SK-N-SH treated with all-trans-retinoic acid at 6 μM for 48 hours (cell line): Measurements from ENCODE around the gene RASGRF2.

ENCODE experiments used
- ATAC-seq: fragments of 200-7000 bp; cut with Tn5 transposase; 3 replicates; pipeline ENCODE4 v1.9.1; 2020; ENCODE audit warnings: mild to moderate bottlenecking, moderate library complexity
- ARNTL ChIP-seq: fragments of 450-650 bp; formaldehyde crosslinking; IDR thresholded peaks from 2 replicates; pipeline ENCODE4 v1.5.0; 2020; ENCODE audit warnings: low read depth, mild to moderate bottlenecking, moderate library complexity, borderline replicate concordance
- BACH2 ChIP-seq: fragments of 250-450 bp; sonication (Bioruptor Pico); IDR thresholded peaks from 2 replicates; pipeline ENCODE4 v1.9.0; 2021; ENCODE audit warnings: mild to moderate bottlenecking, borderline replicate concordance
- CSDC2 ChIP-seq: fragments of 250-450 bp; sonication (Bioruptor Pico); IDR thresholded peaks from 2 replicates; pipeline ENCODE4 v1.5.0; 2020; ENCODE audit warnings: mild to moderate bottlenecking, moderate library complexity
- CSRNP3 ChIP-seq: fragments of 250-450 bp; sonication (Bioruptor Pico); IDR thresholded peaks from 2 replicates; pipeline ENCODE4 v1.5.1; 2021; ENCODE audit warnings: mild to moderate bottlenecking, moderate library complexity
- ESRRG ChIP-seq: fragments of 250-450 bp; sonication (Bioruptor Pico); IDR thresholded peaks from 2 replicates; pipeline ENCODE4 v1.6.1; 2021; ENCODE audit warnings: mild to moderate bottlenecking
- GLIS3 ChIP-seq: fragments of 250-450 bp; sonication (Bioruptor Pico); IDR thresholded peaks from 2 replicates; pipeline ENCODE4 v1.5.0; 2020; ENCODE audit warnings: mild to moderate bottlenecking, moderate library complexity
- ISL1 ChIP-seq: fragments of 250-450 bp; sonication (Bioruptor Pico); IDR thresholded peaks from 2 replicates; pipeline ENCODE4 v2.1.2; 2022; ENCODE audit warnings: mild to moderate bottlenecking, moderate library complexity
- OSR1 ChIP-seq: fragments of 250-450 bp; sonication (Bioruptor Pico); IDR thresholded peaks from 2 replicates; pipeline ENCODE4 v1.8.0; 2022; ENCODE audit warnings: moderate library complexity, mild to moderate bottlenecking, inconsistent platforms
- PATZ1 ChIP-seq: fragments of 250-450 bp; sonication (Bioruptor Pico); IDR thresholded peaks from 2 replicates; pipeline ENCODE4 v1.8.0; 2020; ENCODE audit warnings: mild to moderate bottlenecking, moderate library complexity, borderline replicate concordance
- POU6F1 ChIP-seq: fragments of 250-450 bp; sonication (Bioruptor Pico); IDR thresholded peaks from 2 replicates; pipeline ENCODE4 v1.8.0; 2021; ENCODE audit warnings: low read depth, mild to moderate bottlenecking, moderate library complexity, borderline replicate concordance
- PPARA ChIP-seq: fragments of 250-450 bp; sonication (Bioruptor Pico); IDR thresholded peaks from 2 replicates; pipeline ENCODE4 v1.5.0; 2020; ENCODE audit warnings: mild to moderate bottlenecking, borderline replicate concordance
- RARB ChIP-seq: fragments of 250-450 bp; sonication (Bioruptor Pico); IDR thresholded peaks from 2 replicates; pipeline ENCODE4 v1.8.0; 2021; ENCODE audit warnings: mild to moderate bottlenecking, moderate library complexity
- SNAI2 ChIP-seq: fragments of 250-450 bp; sonication (Bioruptor Pico); IDR thresholded peaks from 2 replicates; pipeline ENCODE4 v1.5.0; 2020; ENCODE audit warnings: mild to moderate bottlenecking, moderate library complexity
- TCF4 ChIP-seq: fragments of 250-450 bp; sonication (Bioruptor Pico); IDR thresholded peaks from 2 replicates; pipeline ENCODE4 v1.8.0; 2021; ENCODE audit warnings: mild to moderate bottlenecking, moderate library complexity, borderline replicate concordance
- TOX ChIP-seq: fragments of 250-450 bp; sonication (Bioruptor Pico); IDR thresholded peaks from 2 replicates; pipeline ENCODE4 v1.8.0; 2021; ENCODE audit warnings: mild to moderate bottlenecking, moderate library complexity, borderline replicate concordance
- TSHZ2 ChIP-seq: fragments of 250-450 bp; sonication (Bioruptor Pico); IDR thresholded peaks from 2 replicates; pipeline ENCODE4 v1.5.0; 2020; ENCODE audit warnings: mild to moderate bottlenecking, moderate library complexity
- ZC3H10 ChIP-seq: fragments of 250-450 bp; sonication (Bioruptor Pico); IDR thresholded peaks from 2 replicates; pipeline ENCODE4 v1.5.1; 2021; ENCODE audit warnings: mild to moderate bottlenecking, moderate library complexity
- ZFP3 ChIP-seq: fragments of 250-450 bp; sonication (Bioruptor Pico); IDR thresholded peaks from 2 replicates; pipeline ENCODE4 v1.5.0; 2020; ENCODE audit warnings: mild to moderate bottlenecking, moderate library complexity
- ZFP30 ChIP-seq: fragments of 450-650 bp; formaldehyde crosslinking; IDR thresholded peaks from 2 replicates; pipeline ENCODE4 v1.5.0; 2022; ENCODE audit warnings: mild to moderate bottlenecking, moderate library complexity
- ZNF70 ChIP-seq: fragments of 450-650 bp; formaldehyde crosslinking; IDR thresholded peaks from 2 replicates; pipeline ENCODE4 v1.5.0; 2020; ENCODE audit warnings: mild to moderate bottlenecking, moderate library complexity

RASGRF2 gene

GRCh38 chr5:81187885-81188284, 227.7 kb downstream of the RASGRF2 start (continued):
- no peak for TF ChIP-seq ZFP30 (CRISPR knock-in tag)

GRCh38 chr5:81188962-81189361, 228.8 kb downstream of the RASGRF2 start:
- ATAC-seq = no peak
- TF ChIP-seq CSDC2 (CRISPR knock-in tag) = no peak
- no peak for TF ChIP-seq ZFP30 (CRISPR knock-in tag)
- no peak for TF ChIP-seq TSHZ2 (CRISPR knock-in tag)
- TF ChIP-seq TOX (CRISPR knock-in tag) = no peak
- no peak for TF ChIP-seq RARB (CRISPR knock-in tag)
- TF ChIP-seq ZC3H10 (CRISPR knock-in tag) = no peak
- TF ChIP-seq OSR1 (CRISPR knock-in tag) = no peak
- TF ChIP-seq ESRRG = no peak
- TF ChIP-seq TCF4 = no peak
- TF ChIP-seq ARNTL = no peak
- TF ChIP-seq GLIS3 (CRISPR knock-in tag) = no peak
- TF ChIP-seq ZFP3 (CRISPR knock-in tag) = no peak
- no peak for TF ChIP-seq SNAI2 (CRISPR knock-in tag)
- no peak for TF ChIP-seq ISL1 (CRISPR knock-in tag)
- no peak for TF ChIP-seq CSRNP3
- no peak for TF ChIP-seq POU6F1

GRCh38 chr5:81189875-81190498, 229.8 kb downstream of the RASGRF2 start:
- ATAC-seq = no peak
- TF ChIP-seq ZNF70 (CRISPR knock-in tag) (no peak), BACH2 (CRISPR knock-in tag) (no peak), POU6F1 (no peak)

GRCh38 chr5:81191726-81192372, 231.7 kb downstream of the RASGRF2 start:
- ATAC-seq = no peak
- TF ChIP-seq TSHZ2 (CRISPR knock-in tag) (no peak), ISL1 (CRISPR knock-in tag) (no peak), ZFP30 (CRISPR knock-in tag) (no peak), ZNF70 (CRISPR knock-in tag) (no peak), SNAI2 (CRISPR knock-in tag) (no peak), PATZ1 (no peak), CSRNP3 (no peak), PPARA (CRISPR knock-in tag) (no peak), TCF4 (no peak), ZFP3 (CRISPR knock-in tag) (no peak)
